Caki2 (cell line): ENCODE data around the gene CDKAL1. TPM values are rescaled to one million over a fixed set of nuclear protein-coding genes. Genes with fewer than 3 reads are reported as not detected.

ENCODE experiments used
- DNase-seq: peaks from one replicate; pipeline ENCODE4 v3.0.0-alpha.2; 2015; ENCODE audit warnings: low read depth
- in situ Hi-C: cut with HindIII; loops from 2 replicates; pipeline ENCODE4 v1.10.0; 2016; ENCODE audit warnings: low sequenced_read_pairs, low pct_unique_long_range_greater_than_20kb, mixed read lengths
- total RNA-seq: library from RNA; depleted of rRNA; stranded (reverse); fragments of >200 nt; shearing (Covaris generic); gene quantifications from 2 replicates; pipeline ENCODE4 v1.2.3, GENCODE V29; 2014; ENCODE audit warnings: low replicate concordance

The CDKAL1 gene
- total RNA-seq, 1 experiment from 2014 or later, result 40.9 TPM

DNA sequence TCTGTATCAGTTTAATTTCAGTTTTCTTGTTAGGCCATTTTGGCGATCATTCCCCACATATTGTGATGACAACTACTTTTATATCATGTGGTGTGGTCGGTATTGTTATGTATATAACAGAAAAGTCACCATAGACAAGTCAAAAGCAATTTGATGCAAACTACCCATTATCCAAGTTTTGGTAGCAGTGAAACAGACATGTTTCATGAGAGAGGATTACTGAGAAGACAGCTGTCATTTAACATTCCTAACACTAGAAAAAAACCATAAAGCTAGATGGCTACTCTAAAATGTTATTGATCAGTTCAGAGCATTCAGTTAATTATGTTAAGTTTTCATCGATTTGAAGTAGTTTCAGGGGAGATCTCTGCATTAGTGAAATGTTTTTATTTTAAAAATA lies 597.1 kb downstream of the CDKAL1 start:
- no peak for DNase-seq
- in situ Hi-C loops, result no loop called here

DNA sequence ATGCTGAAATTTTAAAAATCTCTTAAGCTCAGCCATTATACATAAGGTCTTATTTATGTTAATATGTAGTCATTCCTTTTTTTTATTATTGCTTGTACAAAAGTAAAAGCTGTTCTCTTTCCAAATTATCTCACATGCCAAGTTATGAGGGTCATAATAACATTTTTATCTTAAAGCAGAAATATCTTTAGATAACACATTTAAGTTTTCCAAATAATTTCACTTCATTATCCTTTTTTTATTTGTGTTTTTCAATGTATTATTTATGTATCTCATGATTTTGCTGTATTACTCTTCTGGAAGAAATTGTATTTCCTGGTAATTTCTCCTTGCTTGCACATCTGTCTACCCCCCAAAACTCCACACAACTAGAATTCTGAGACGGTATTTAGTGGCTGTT lies 598.2 kb downstream of the CDKAL1 start:
- no peak for DNase-seq
- in situ Hi-C loops, result no loop called here

DNA sequence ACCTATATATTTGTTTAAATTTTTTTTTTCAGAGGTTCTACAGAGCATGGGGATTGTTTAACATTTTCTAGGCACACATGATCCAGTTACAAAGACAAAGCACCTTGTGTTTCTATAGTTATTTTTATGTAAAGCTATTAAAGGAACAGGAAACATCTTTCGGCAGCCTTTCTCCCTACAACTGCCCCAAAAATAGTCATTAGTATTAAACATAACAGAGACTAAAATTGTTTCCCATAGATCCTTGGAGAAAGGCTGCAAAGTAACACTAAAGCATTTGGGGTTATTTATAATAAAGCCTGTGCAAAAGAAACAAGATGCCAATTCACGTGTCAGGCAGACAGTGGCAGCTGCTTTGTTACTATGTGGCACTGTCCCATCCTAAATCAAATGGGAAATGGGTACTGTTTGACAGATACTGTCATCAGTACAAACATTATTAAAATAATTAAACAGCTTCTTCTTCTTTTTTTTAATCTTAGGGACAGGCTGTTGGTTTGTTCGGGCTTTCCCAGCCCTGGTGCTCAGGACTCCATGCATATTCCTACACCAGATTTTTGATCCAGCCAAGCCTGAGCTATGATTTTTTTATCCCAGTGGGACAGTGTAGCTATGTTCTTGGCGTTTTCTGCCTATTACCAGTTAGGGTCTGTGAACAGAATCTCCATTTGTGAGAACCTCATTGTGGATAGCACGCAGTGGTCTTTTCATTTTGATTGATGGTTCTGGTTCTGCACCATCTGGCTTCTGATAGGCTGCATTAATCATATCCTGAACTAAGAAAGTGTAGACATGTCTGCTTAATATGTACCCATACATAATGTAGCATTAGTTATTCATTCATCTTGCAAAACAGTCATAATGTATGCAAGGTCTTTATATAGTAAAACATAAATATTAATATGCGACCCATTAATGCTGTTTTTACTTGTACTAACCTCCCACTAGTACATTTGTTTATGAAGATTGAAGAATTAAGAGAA lies 598.9 kb downstream of the CDKAL1 start:
- in situ Hi-C loops, result no loop called here
- no peak for DNase-seq

DNA sequence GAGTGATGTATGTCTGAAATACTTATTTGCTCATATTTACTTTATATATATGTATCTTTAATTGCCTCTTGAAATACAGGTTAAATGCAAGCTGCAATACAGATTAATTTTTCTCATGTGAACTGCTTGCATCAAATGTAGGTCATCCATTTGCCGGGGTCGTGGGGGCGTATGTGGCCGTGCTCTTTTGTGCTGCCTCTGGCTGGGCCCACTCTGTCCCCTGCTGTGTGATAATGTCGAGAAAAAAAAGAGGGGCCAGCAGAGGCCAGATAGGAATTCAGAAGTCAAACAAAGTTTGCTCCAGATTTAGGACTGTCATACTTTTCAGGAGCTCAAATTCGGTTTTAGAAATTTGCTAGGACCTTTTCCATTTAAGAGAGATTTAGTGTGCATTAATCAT lies 599.6 kb downstream of the CDKAL1 start:
- DNase-seq, result no peak
- in situ Hi-C loops, result no loop called here

DNA sequence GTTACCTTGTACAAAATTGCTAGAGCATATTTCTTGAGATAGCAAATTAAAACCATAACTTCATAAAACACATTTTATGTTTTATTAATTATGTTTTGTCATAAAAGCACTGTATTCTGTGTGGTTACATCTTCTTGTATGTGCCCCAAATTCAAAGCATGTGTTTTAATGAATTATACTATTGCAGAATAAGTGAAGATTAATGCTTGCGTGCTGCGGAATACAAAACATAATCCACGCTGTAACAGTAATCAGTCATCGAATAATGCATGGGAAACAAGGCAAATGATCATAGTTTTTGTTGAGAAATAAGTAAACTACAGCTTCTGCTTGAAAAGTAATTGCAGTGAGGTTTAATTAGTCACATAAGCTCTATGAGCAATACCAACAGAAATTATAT lies 600.1 kb downstream of the CDKAL1 start:
- no peak for DNase-seq
- in situ Hi-C loops, result no loop called here

DNA sequence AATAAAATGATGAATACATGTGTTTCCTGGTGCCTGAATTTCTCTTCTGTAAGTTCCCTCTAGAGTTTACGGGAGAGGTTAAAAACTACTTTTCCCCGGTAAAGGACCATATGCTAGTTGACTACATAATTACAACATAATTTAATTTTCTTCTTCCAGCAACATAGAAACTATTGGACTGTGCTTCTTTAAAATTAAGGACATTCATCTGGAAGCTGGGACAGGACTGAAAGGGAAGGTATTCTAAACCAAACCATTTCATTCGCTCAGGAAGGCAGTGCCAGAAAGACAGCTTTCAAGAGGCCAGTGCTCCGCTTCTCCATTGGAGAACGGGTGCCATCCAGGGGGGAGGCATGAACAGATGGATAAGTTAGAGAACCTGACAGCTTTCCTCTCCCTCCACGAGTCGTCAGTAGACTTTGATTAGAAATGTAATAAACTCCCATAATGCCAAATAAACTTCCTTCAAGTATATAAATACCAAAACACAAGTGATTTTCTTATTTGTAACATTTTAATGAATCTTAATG lies 601.3 kb downstream of the CDKAL1 start:
- in situ Hi-C loops, result no loop called here

DNA sequence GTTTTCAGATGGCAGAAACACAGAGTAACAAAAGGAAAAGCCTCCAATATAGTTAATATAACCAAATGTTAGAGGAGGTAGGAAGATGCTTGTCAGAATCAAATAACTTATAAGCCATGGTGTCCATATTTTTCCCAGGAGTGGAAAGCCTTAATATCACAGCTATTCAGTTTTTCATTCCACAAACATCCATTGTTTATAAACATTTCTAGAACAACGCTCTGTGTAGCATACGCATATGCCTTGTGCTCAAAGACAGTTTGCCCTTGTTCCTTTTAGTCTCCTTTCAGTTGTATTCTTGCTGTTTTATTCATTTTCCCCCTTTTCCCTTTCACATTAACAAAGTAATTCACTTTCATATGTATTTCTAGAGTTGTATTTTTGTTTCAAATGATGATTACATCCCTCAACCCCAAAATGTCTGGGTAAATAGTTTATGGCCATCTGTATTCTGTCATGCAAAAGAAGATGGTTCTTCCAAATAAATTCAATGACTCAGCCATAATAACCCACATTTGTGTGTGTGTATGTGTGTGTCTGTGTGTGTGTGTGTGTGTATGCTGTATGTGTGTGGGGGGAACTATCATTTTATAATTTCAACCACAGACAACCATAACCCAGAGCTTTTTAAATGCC lies 603.6 kb downstream of the CDKAL1 start:
- in situ Hi-C loops, result no loop called here
- no peak for DNase-seq

More for the DNA sequence above, 601.3 kb downstream of the CDKAL1 start:
- DNase-seq, result no peak

DNA sequence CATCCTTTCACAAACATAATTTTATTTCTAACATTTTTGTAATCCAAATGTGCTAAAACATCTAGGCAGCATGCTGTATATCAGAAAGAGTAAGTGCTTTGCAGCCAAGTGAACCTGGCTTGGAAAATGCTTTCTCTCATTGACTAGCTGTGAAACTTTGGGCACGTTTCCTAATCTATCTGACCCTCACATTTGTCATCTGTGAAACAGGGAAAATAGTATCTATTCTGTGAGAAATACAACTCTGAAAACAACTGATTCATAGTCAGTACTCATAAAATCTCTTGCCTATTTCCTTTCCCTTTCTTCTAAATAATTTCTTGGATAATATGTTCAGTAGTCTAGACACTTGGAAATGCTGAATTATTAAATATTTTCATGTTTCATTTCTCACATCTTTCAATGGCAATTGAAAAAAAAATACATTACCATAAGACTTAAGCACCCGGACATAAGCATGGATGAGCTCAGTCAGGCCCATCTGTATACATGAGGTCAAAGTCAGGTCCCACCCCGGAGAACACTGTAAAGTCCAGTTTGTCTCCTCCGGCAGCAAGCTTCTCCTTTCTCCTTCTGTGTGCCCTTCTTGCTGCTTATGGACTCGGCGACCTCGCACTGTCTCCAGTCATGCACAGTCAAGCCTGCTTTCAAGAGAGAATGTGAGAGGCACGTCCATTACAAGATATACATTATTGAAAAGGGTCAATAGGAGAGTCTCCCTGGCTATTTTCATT lies 604.2 kb downstream of the CDKAL1 start:
- in situ Hi-C loops, result no loop called here
- no peak for DNase-seq

DNA sequence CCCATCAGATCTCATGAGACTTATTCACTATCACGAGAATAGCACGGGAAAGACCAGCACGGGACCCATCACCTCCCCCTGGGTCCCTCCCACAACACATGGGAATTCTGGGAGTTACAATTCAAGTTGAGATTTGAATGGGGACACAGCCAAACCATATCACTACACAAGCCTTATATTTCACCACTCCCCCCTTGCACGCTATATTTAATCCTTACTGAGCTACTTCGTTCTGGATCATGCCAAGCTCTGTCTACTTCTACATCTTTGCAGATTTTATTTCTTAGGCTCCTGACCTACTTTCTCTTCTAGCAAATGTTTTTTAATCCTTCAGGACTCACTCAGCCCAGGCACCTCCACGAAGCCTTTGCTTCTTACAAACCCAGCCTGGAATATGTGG lies 606.7 kb downstream of the CDKAL1 start:
- in situ Hi-C loops, result no loop called here
- DNase-seq, result no peak

DNA sequence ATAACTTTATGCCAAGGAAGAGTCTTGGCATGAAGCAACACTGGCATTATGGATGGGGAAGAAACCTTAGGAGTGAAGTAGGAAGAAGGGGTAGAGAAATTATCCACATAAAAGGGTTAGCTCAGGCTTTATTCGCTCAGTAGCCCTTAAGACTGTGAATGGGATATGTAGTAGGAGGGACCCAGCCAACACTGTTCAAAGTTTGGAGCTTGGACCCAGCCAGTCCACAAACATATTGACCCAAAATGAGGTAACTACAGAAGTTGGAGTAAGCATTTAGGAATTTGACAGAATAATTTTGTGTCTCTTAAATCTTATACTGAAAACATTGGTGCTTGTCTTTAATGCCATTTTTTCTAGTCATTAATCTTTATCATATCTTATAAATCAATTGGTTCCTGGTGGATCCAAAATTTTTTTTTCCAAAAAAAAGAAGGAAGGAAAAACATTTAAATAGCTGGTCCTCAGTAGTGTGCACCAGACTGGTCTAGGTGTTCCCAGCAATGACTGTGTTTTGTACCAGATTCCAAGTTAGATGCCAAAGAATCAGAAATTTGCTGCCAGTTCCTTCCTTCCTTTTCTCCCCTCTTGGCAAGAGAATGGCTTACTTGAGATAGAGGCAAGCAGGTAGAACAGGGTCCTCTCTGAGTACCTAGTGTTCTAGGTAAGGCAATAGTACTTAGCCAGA lies 607.5 kb downstream of the CDKAL1 start:
- DNase-seq, result no peak
- in situ Hi-C loops, result no loop called here

DNA sequence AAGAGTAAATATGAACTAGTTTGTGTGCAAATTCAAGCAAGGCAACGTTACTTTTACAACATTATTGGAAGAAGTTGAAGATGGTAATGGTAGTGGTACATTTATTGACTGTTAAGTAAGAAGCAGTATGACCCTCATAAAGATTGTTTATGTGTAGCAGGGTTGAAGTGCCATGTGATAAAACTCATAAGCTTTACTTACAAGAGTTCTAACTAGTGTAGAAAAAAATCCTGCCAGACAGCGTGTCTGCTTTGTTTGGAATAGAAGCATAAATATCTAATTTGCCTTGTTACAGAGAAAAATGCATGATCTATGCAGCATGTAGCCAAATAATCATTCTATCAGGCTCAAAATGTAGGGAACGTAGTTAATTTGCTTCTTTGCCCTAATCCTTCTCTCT lies 608.5 kb downstream of the CDKAL1 start:
- in situ Hi-C loops, result no loop called here
- DNase-seq, result no peak

DNA sequence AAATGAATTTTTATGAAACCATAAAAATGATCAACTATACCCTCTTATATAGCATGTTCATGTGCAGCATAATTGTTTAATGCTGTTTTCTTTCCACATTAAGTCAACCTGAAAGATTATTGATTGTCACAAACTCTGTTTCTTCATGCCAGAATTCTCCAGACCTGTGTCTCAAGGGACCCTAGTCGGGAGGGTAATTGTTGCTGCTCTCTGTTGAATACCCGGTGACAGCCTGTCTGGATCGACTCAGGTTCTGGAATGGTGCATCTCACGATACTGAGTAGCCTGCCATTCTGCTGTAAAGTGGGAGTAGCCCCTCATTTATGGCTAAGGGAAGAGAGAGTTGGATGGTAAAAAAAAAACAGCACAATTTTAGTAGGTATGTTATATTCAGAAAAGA lies 609.4 kb downstream of the CDKAL1 start:
- no peak for DNase-seq
- in situ Hi-C loops, result no loop called here

DNA sequence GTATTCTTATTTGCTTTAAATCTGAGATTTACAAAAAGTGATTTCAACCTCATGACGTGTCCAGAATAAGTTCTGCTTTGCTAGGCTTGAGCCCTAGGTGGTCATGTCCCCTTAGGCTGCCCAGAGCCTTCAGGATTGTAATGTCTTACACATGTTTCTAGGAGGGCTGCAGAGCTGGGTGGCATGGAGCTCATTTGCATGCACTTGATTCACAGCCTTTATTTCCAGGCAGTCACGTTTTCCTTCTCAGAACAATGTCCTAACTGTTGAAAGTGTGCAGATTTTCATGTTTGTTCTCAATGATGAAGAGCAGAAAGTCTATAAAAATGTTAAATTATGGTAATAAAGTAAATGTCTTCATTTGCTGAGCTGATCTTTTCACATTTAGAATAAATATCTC lies 610.7 kb downstream of the CDKAL1 start:
- no peak for DNase-seq
- in situ Hi-C loops, result no loop called here

DNA sequence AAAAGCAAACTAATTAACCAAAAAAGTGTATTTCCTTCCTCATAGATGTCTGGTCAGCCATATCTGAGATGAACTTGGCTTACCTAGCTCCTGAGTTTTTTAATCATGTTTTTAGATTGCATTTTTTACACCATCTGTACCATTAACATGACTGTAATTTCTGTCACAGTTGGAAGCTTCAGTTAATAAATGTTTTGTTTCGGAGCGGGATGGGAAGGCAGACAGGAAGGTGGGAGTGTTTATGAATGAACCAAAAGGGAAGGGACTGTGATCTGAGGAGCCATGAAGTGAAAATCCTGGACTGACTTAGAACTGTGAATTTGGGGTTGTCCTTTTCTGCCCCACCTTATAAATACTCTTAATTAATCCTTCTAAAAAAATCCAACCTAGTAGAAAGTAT lies 613.7 kb downstream of the CDKAL1 start:
- DNase-seq, result no peak

DNA sequence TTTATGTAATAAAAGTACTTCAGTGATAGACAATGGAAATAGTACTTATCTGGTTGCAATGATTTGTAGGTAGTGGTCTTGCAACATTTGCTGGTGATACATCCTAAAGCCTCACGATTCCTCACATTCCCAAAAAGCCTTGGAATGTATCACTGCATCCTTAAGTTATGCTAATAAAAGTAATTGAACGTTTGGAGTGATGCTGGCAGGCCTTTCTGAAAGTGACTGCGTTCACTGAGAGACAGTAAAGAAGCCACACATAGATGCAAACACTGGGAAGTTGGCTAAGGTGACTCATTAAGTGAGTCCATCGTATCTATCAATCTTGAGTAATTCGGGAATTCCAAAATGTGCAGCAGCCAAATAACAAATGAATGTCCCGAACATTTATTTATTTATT lies 615.2 kb downstream of the CDKAL1 start:
- no peak for DNase-seq
- in situ Hi-C loops, result no loop called here

More for the DNA sequence above, 613.7 kb downstream of the CDKAL1 start:
- in situ Hi-C loops, result no loop called here

DNA sequence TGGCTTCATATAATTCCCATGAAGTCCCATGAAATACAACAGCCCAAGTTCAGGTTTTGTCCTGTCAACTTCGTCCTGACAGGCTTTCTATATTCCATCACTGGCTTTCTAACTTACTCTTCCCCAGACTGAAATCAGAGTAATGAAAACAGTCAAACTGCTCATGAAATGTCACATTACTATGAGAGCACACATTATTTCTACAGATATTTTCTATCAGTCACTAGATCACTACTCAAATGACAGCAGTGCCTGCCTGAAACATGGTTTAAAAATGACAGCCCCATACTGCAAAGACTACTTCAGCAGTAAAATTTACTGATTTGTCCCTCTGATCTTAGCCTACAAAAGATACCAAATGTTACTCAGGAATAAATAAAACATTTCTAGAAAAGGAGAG lies 616.4 kb downstream of the CDKAL1 start:
- no peak for DNase-seq
- in situ Hi-C loops, result no loop called here

DNA sequence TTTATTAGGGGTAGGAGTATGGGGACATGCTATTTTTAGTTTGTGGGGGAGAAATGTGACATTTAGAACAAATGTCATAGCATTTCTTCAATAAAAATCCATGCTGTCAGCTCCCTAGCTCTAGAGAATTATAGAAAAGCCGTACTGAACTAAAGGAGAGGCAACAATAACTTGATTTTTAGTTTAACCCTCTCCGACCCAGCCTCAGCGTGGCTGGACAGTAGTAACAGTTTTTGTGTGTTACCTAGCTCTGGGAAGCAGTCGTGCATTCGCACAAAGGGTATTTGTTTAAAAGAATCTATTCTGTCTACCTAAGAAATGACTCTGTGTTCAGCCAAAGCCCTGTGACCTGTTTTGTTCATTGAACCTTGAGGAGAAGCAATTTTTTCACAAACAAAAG lies 616.9 kb downstream of the CDKAL1 start:
- DNase-seq, result no peak
- in situ Hi-C loops, result no loop called here

DNA sequence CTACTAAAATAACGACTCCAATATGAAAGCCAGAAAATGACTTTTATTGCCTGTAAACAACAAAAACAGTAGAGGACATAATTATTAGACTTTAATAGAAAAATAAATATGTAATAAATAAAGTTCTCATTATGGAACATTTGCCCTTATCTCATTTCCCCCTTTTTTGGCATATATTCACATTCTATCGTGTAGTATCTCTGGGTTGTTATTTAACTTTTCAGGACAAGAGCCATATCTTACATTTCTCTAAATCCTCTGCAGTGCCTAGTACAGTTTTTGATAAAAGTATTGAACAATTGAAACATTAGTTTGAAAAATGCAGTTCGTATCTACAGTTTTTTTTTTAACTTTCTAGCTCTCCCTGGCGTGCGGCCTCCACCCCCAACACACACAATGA lies 617.3 kb downstream of the CDKAL1 start:
- in situ Hi-C loops, result no loop called here
- no peak for DNase-seq
